Measurements from ENCODE around the gene CORO2B.

CORO2B gene

GRCh38 chr15:68707386-68707785 is 128.6 kb downstream of the CORO2B start:
- no peak for DNase-seq

DNA sequence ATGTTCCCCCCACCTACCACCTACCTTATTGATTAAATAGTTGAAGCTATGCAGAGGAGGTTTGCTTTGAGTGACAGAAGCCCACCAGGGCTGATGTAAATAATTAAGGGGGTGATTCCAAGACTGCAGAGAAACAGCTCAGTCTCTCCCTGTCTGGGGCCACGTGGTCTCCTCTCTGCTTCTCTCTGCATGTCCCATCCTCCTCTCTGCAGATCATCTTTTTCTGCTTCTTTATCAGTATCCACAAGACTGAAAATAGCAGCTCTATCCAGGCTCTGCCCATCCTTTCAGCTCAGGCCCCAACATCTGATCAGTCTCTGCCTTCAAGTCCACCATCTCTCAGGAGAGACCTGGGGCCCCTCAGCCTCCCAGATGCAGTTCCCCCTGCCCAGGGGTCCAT is 131.1 kb downstream of the CORO2B start:
- DNase-seq, result no peak

- DNase-seq, result no peak
Observed at GRCh38 chr15:68710536-68710935, 131.7 kb downstream of the CORO2B start.

DNA sequence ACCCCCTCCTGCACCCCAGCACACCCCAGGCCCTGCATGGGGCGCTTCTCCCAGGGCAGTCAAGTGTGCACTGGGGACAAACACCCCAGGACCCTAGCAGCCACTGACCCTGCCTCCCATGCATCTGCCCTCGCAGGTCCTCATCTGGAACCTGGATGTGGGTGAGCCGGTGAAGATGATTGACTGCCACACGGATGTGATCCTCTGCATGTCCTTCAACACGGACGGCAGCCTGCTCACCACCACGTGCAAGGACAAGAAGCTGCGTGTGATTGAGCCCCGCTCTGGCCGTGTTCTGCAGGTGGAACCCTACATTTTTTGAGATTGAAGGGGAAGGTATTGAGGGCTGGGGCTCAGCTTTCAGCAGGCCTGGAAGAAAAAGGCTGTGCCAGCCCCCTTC is 132.6 kb downstream of the CORO2B start:
- DNase-seq, result no peak

DNA sequence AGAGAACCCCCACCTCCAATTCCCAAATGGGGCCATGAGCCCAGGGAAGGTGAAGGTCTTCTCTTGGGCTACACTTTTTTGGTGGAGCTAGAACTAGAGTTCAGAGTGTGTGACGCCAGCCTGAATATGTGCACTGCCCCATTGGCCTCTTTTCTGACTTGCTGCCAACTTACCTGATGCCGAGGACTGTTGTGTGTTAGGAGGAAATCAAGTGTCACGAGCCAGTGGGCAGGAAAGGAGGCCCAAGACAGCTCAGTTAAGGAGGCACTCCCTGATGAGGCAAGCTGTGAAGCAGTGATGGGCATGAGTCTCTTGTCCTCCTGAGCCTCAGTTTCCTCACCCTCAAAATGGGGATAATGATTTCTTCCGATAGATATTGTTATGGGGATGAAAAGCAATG is 134.1 kb downstream of the CORO2B start:
- DNase-seq, result no peak

DNA sequence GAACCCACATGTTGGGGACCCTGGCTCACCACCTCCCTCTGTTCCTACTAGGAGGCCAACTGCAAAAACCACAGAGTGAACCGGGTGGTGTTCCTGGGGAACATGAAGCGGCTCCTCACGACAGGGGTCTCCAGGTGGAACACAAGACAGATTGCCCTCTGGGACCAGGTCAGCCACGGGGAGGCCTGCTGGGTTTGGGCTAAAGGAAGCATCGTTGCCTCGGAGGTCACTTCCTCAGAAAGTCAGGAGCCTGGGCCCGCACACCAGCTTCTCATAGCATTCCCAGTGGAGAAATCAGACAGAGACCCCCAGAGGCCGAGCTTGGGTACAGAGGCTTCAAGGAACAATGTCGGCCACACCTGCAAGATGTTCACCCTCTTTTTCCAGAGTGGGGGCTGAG is 135.1 kb downstream of the CORO2B start:
- no peak for DNase-seq

DNA sequence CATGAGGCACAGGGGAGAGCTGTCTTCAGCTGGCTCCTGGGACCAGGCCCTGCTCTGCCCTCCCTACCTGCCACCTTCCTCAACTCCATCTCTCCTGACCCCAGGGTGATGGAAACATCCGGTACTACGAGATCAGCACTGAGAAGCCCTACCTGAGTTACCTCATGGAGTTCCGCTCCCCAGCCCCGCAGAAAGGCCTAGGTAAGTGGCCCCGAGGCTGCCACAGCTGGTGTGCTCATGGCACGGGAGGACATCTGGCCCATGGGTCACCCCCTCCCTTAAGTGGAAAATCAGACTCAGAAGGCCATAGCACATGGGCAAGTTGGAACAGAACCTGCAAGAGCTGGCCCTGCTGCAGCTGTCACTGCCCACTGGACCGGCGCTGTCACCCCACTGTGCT is 136.3 kb downstream of the CORO2B start:
- no peak for DNase-seq

DNA sequence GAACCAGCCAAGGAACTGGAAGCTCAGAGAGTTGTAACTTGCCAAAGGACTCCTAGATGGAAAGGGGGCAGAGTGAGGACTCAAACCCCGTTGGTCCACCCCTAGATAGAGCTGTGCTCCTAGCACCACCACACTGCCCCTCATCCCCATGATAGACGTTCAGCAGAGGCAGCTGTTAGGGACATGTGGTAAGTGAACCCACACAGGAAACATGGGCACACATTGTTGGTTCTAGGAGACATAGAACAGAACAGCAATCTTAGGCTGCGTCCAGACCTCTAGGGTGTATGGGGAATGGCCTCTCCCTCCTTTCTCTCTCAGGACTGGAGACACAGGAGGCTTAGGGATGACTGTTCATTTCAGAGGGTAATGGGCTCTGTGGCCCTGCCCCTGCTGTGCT is 139.2 kb downstream of the CORO2B start:
- DNase-seq, result no peak

DNA sequence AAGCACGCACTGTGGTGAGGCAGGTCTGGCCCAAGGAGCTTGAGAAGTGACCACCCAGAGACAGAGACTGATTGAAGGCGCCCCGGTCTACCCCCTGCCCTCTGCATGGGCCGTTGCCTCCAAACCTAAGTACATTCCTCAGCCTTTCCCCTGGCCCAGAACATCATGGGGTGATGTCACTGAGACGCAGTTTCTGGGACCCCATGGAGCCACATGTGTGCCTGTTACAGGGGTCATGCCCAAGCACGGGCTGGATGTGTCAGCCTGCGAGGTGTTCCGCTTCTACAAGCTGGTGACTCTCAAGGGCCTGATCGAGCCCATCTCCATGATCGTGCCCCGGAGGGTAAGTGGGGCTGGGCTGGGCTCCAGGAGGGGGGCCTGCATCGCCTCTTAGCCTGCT is 139.7 kb downstream of the CORO2B start:
- no peak for DNase-seq

- no peak for DNase-seq
Observed at GRCh38 chr15:68719051-68719450, 140.3 kb downstream of the CORO2B start.

DNA sequence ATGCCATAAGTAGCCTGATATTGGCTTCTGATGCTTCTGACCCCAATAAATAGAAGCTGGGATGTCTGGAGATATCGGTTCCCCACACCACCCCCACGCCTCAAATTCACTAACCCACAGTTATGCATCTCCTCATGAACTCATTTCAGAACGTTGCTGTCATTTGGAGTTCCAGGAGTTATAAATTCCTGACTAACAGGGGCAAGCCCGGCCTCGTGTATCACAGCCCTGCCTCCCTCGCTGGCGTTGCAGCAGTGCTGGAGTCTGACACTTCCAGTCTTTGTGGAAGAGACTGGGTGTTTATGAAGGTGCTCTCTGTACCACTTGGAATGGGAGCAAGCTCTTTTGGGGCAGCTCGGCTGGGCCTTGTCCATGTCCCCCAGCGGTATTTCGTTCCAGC is 140.9 kb downstream of the CORO2B start:
- DNase-seq, result no peak

- no peak for DNase-seq
Observed at GRCh38 chr15:68721886-68722285, 143.1 kb downstream of the CORO2B start.

- DNase-seq, result peak; percentile 70
Observed at GRCh38 chr15:68725736-68726135, 146.9 kb downstream of the CORO2B start.

GRCh38 chr15:68726246-68726645 is 147.5 kb downstream of the CORO2B start:
- no peak for DNase-seq

- peak; percentile 54 for DNase-seq
Observed at GRCh38 chr15:68729789-68730411, 151.1 kb downstream of the CORO2B start.

DNA sequence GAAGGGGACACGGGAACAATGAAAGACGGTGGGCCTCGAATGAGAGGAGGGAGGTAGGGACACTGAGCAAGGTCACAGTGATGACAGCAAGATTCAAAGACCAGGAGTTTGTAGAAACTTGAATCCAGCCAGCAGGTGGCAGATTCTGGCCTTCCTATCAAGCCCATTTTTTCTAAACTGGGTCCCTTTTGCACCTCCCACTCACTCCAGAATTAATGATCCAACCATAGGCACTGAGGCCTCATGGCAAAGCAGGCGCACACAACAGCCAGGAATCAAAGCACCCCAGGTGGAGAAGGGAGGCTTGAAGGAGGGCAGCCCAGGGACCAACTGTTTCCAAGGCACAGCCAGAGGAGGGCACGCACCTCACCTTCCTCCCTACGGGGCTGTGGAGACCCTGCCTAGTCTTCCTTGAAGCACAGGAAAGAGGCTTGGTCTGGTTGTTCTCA is 151.7 kb downstream of the CORO2B start:
- DNase-seq, result peak; percentile 65

DNA sequence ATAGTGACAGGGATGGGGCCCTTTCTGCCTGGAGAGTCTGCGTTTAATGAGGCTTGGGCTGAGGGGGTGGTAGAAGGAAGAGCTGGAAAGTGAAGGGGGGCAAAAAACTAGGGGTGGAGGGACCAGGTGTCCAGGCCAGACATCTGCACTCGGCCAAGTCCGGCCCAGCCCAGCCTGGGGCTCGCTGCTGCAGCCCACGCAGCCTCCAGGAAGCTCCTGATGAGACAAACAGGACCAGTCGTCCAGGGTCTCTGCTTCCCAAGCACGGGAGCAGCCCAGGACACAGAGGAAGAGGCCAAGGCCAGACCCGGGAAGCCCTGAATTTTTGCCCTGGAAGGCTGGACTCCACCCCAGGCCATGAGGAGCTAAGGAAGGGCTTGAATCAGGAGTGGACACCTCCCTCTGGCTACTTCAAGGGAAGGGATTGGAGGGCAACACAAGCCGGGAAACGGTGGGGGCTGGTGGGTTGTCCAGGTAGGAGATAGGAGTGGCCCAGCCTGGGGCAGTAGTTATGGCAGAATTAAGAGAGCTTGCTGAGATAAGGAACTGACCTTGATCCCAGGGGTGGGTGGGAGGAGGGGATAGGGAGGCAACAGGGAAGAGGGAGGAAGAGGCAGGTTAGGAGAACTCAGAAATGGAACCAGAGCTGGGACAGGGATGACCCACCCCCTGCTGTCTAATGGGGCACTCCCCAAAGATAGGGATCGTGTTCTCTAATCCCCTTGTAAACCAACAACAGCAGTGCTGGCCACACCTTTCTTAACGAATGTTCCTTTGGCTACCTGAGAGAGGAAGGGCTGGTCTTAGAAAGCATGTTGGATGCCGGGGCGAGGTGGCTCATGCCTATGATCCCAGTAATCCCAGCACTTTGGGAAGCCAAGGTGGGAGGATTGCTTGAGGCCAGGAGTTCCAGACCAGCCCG is 152.4 kb downstream of the CORO2B start:
- peak; percentile 71 for DNase-seq

DNA sequence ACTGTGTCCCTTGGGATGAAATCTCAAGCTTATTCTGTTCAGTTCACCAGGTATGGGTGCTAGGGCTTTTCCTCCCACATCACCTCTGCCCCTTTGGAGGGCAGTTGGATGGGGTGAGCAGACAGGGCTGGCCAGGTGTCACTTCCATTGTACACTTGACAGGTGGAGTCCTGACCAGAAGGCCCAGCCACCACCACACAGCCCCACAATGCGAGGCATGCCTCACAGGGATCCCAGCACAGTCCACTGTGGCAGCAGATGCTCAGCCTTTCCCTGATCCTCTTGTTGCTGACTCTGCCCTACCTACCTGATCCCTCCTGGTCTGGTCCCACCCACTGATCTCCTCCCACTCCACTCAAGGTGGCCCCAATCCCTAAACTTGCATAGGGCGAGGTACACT is 153.7 kb downstream of the CORO2B start:
- DNase-seq, result no peak

DNA sequence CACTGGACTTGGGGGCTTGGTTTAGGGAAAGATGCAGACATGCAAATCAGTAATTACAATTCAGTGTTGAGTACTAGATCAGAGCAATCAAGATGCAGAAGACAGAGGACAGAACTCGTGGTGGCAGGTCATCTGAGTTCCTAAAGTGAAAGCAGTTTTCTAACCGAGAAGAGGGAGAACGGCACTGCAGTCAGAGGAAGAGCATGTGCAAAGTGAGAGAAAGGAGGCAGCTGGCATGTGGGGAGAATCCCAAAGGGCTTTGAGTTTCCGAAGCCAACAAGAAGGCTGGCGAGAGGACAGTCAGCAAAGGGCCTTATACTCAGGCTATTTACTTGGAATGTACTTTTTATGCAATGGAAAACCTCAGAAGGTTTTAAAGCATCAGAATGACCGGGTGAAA is 154.9 kb downstream of the CORO2B start:
- DNase-seq, result no peak

DNA sequence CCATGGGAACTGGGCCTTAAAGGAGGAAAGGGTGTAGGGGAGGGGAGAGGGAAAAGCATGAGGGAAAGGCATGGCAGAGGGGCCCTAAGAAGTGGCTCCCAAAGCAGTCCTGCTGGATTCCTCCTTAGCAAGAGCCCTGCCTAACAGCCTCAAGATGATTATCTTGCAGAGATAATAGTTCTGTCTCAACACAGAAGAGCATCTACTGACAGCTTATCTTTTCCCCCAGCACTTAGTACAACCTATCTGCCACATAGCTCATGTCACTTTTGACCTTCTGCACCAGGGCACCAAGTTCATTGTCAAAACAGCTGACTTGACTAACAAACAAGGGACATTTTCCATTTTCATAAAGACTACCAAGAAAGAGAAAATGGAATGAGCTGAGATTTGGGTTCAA is 155.6 kb downstream of the CORO2B start:
- DNase-seq, result no peak

DNA sequence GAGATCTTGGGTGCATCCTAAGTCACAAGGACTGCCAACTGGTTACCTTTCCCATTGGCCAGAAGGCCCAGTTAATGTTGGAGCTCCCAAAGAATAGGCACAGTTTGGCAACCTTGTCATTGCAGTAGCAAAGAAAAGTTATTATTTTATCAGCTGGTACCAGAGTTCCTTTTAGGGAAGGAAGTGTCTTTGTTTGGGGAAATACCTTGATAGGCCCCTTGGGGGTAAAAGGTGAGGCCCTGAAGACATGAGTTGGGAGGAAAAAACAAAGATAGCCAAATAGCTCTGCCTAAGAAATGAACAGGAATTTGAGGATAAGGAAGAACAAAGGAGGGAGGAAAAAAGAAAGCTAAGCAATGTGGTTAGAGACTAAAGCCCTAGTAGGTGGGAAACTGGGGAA is 156.1 kb downstream of the CORO2B start:
- DNase-seq, result no peak

DNA sequence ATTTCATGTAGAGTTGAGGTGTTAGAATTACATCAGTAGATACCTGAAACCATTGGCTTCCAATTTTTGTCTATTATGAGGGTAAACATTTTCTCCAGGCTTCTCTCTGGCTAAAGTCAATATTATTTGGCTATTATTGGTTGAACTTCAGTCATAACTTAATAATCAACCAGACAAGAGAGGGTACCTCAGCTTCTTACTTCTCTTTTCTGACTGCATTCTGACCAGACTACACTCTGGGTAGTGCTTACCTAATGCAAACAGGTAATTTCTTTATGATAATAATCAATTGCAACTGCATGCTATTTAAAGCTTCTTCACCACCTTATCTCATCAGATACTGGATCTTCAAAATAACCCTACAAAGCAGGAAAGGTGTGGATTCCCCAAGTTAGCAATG is 156.8 kb downstream of the CORO2B start:
- DNase-seq, result no peak

GRCh38 chr15:68739390-68740080 is 160.7 kb downstream of the CORO2B start:
- DNase-seq, result no peak

DNA sequence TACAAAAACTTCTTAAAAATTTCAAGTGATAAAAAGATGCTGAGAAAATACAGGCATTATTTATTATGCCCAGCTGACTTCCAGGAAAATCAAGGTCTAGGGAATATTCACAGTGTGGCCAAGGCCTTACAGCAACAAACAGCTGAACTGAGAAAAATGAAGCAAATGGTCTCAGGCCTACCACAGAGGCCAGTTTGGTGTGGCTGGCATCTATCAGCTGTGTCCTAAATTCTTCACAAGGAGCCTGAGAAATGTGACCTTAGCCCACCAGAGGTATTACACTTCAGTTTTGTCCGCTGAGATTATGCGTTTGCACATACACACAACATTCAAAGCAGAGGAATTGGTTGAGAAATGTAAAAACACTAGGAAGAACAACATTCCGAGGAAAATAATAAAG is 164.5 kb downstream of the CORO2B start:
- no peak for DNase-seq
